Ovary (tissue), 9 donors: ENCODE data around the gene NPHP4. TPM values are rescaled to one million over a fixed set of nuclear protein-coding genes. Genes with fewer than 3 reads are reported as not detected.

Experiments used
- DNase-seq, 5 donors: peaks; one replicate each; pipeline ENCODE4 v3.0.0-alpha.2; 2019 to 2020
- H3K27ac ChIP-seq, 2 donors: fragments of 200-600 bp; one replicate each; pipeline versions ENCODE4 v1.5.1 to v1.8.0; 2019 to 2022
- H3K27me3 ChIP-seq: fragments of 200-600 bp; one replicate; pipeline ENCODE4 v1.8.0; 2022
- H3K36me3 ChIP-seq: fragments of 200-600 bp; sonication (generic); one replicate; pipeline ENCODE4 v1.5.1; 2019
- H3K4me1 ChIP-seq: one replicate; pipeline ENCODE4 v1.8.1; 2013; ENCODE audit warnings: mild to moderate bottlenecking, moderate library complexity; ENCODE audit not compliant: insufficient read depth
- H3K4me3 ChIP-seq: fragments of 200-600 bp; sonication (generic); one replicate; pipeline ENCODE4 v1.5.1; 2017
- H3K9me3 ChIP-seq, 2 donors: fragments of 200-600 bp in 1 of 2; sonication (generic) in 1 of 2; one replicate each; pipeline versions ENCODE4 v1.5.1 to v1.8.1; 2013 to 2019; ENCODE audit warnings: mild to moderate bottlenecking in 1 of 2, moderate library complexity in 1 of 2
- CTCF ChIP-seq, 3 donors: fragments of 450-650 bp in 2 of 3; fragments of 200-600 bp in 1 of 3; IDR thresholded peaks; one replicate each; pipeline versions ENCODE4 v1.5.1 to v1.8.0; 2016 to 2022; ENCODE audit warnings: antibody characterized with exemption in 3 of 3, mild to moderate bottlenecking in 1 of 3
- EP300 ChIP-seq: sonication (generic); formaldehyde crosslinking; IDR thresholded peaks from one replicate; pipeline ENCODE4 v1.6.1; 2017; ENCODE audit warnings: antibody characterized with exemption
- POLR2A ChIP-seq: fragments of 450-650 bp; IDR thresholded peaks from one replicate; pipeline ENCODE4 v1.6.1; 2017; ENCODE audit warnings: antibody characterized with exemption, mild to moderate bottlenecking, moderate library complexity
- WGBS, 3 donors: extraction: QIAGEN DNeasy Blood & Tissue Kit in 1 of 3; methylation state at CpG; one replicate each; pipeline versions ENCODE4 v1.1.5 to v1.1.7; 2013 to 2017; 5-methylcytosine and 5-hydroxymethylcytosine counted together
- intact Hi-C, 4 donors: fragments of 100-400 bp; cut with DNase I; formaldehyde crosslinking; loops; one replicate each; pipeline versions ENCODE4 v1.11.0 to v1.15.1; 2022 to 2023
- polyA plus RNA-seq, 2 donors: library from polyadenylated mRNA; stranded (reverse); fragments of 200-250 nt in 1 of 2; fragments of 350-450 nt in 1 of 2; fragmentation: Illumina TruSeq in 1 of 2; extraction: RNeasy Lipid Tissue Mini Kit (QIAGEN cat#74804) in 1 of 2; gene quantifications; one replicate each; pipeline ENCODE4 v1.2.3, GENCODE V29; 2013 to 2014
- total RNA-seq, 7 donors: library from RNA; depleted of rRNA in 2 of 7; stranded (reverse); fragments of >200 nt in 2 of 7; fragmentation: NEBNext Ultra II Directional in 3 of 7; extraction: Animal tissue kit (Norgen Biotek cat#: 25700) in 3 of 7; gene quantifications; one replicate each; pipeline versions ENCODE4 v1.1.0 to v1.2.4, GENCODE V29; 2016 to 2023
- donor health status: DM: no; HTN: no; CAD: no; lungs with moderate emphysema.
- donor health status: DM: no; HTN: no; CAD: no.
- donor health status: Bipolar disorder and iron deficiency.
- donor health status: DM: yes; HTN: yes; CAD: no.
- donor health status: DM: no; HTN: no; CAD: no.
- donor health status: DM: yes; HTN: yes; CAD: no.

NPHP4 gene
- total and polyA plus RNA-seq, 9 donors, result 1.5 to 20.8 (median 10.7) TPM

GRCh38 chr1:5976726-5977493, 15.3 kb downstream of the NPHP4 start:
- intact Hi-C loops, result loop anchor here in 2 of 4 donors (5.0 to 10.0 kb wide), 3 partner anchors 465 to 1322 kb away; partner anchors contain the start of gene AJAP1 (in 1 of the 2)
- no peaks in the 10 kb centered on the region for H3K36me3 ChIP-seq
- peak in 1 of 5 donors; percentile 10 for DNase-seq
- no peaks in the 10 kb centered on the region for H3K4me1 ChIP-seq
- no peak overlapping the region for H3K4me3 ChIP-seq
- no peak for TF ChIP-seq POLR2A
- no peak for TF ChIP-seq CTCF (IDR thresholded peaks at IDR 0.05)
- no peak for TF ChIP-seq EP300
- 90 to 93% (median 92%) methylated on average over 25 of the region's 25 CpGs for WGBS, 3 donors
- no peak overlapping the region for H3K27ac ChIP-seq
- no peaks in the 10 kb centered on the region for H3K9me3 ChIP-seq
- H3K27me3 ChIP-seq, result no peaks in the 10 kb centered on the region

GRCh38 chr1:5976231-5976630, 16.0 kb downstream of the NPHP4 start:
- no peak for TF ChIP-seq EP300
- TF ChIP-seq POLR2A, result no peak
- TF ChIP-seq CTCF (IDR thresholded peaks at IDR 0.05), result no peak
- 90 to 93% (median 92%) methylated on average over 16 of the region's 16 CpGs for WGBS, 3 donors
- Histone ChIP-seq H3K4me3 (no peak overlapping the region), H3K27me3 (no peaks in the 10 kb centered on the region), H3K4me1 (no peaks in the 10 kb centered on the region), H3K9me3 (no peaks in the 10 kb centered on the region), H3K27ac (no peak overlapping the region), H3K36me3 (no peaks in the 10 kb centered on the region)
- intact Hi-C loops, result loop anchor here in 2 of 4 donors (5.0 to 10.0 kb wide), 3 partner anchors 464 to 1321 kb away; partner anchors contain the start of gene AJAP1 (in 1 of the 2)
- DNase-seq, result peak in 2 of 5 donors; percentile 11 to 12

DNA sequence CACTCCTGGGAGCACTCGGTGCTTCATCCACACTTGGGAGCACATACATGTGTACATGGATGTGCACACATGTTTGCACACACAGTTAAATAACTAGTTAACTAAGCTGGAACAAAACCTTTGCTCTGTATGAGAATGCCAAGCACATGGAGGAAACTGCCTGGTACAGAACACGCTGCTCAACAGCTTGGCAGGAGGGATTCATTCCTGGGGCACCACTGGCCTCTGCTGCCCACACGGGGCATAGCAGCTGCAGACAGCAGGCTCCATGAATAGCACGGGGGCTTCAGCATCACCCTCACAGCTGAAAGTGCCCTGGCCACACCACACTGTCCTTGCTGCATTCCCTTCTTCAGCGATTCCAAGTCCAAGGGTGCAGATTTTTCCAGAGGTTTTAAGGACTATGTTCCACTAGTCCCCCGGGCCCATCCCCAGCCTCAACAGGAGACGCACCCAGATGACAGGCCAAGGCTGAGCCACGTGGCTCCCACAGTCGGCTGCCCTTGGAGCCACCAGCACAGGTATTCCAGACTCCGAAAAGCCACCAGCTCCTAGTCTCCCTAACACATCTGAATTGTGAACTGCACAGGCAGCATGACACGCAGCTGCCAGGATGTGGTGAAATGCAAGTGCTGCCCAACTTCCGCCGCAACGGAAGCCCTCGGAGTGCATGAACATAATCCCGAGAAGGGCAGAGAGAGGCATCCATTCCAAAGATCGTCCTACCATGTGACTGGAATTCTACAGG, 16.9 kb downstream of the NPHP4 start:
- no peaks in the 10 kb centered on the region for H3K27me3 ChIP-seq
- no peaks in the 10 kb centered on the region for H3K9me3 ChIP-seq
- peak; percentile 48 to 82 (median 63) for DNase-seq
- H3K27ac ChIP-seq, result no peak overlapping the region
- TF ChIP-seq EP300, result no peak
- peak; percentile 51 to 66 (median 55) for TF ChIP-seq CTCF (IDR thresholded peaks at IDR 0.05)
- 62 to 73% (median 65%) methylated on average over 17 of the region's 17 CpGs for WGBS, 3 donors
- H3K4me3 ChIP-seq, result no peak overlapping the region
- no peaks in the 10 kb centered on the region for H3K4me1 ChIP-seq
- intact Hi-C loops, result loop anchor here in 2 of 4 donors (5.0 to 10.0 kb wide), 3 partner anchors 463 to 1321 kb away; partner anchors contain the start of gene AJAP1 (in 1 of the 2)
- H3K36me3 ChIP-seq, result no peaks in the 10 kb centered on the region

- H3K36me3 ChIP-seq, result no peaks in the 10 kb centered on the region
- no peak for DNase-seq
- TF ChIP-seq EP300 (no peak), POLR2A (no peak), CTCF (IDR thresholded peaks at IDR 0.05) (no peak)
- H3K4me3 ChIP-seq, result no peak overlapping the region
- no peaks in the 10 kb centered on the region for H3K27me3 ChIP-seq
- H3K4me1 ChIP-seq, result no peaks in the 10 kb centered on the region
- H3K27ac ChIP-seq, result no peak overlapping the region
- 82 to 84% (median 84%) methylated on average over 8 of the region's 8 CpGs for WGBS, 3 donors
- no peaks in the 10 kb centered on the region for H3K9me3 ChIP-seq
- intact Hi-C loops, result loop anchor here in 3 of 4 donors (1.0 to 10.0 kb wide), 4 partner anchors 22 to 1320 kb away; partner anchors contain the start of gene AJAP1 (in 1 of the 3)
Measured at GRCh38 chr1:5974631-5975030, 17.6 kb downstream of the NPHP4 start.
